HG03280 (cell line): ENCODE results near the gene CEP104.
"Not testable (repeated sequence)": the region's sequence is repeated elsewhere in the genome, so short reads cannot be mapped to it uniquely, and the experiment has no call there.

Experiments
- ATAC-seq: cut with Tn5 transposase; IDR thresholded peaks from one replicate; pipeline ENCODE4 v1.9.1; 2021; ENCODE audit warnings: mild to moderate bottlenecking, moderate library complexity; ENCODE audit not compliant: unreplicated experiment

Gene CEP104

DNA sequence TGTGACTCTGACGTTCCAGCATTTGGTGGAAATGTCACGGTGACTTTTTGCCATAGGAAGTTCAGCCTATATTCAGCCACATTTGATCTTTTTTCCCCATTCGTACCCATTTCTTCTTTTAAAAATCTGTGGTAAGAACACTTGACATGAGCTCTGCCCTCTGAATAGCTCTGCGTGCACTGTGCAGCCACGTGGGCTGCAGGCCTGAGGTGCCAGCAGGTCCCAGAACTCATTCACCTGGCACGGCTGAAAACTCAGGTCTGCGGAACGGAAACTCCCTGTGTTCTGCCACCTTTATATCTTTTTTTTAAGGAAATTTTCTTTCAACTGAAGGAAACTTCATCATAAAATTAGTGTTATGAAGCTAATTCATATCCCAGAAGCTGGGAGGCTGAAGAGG, 28.6 kb downstream of the CEP104 start:
- ATAC-seq, result no peak

DNA sequence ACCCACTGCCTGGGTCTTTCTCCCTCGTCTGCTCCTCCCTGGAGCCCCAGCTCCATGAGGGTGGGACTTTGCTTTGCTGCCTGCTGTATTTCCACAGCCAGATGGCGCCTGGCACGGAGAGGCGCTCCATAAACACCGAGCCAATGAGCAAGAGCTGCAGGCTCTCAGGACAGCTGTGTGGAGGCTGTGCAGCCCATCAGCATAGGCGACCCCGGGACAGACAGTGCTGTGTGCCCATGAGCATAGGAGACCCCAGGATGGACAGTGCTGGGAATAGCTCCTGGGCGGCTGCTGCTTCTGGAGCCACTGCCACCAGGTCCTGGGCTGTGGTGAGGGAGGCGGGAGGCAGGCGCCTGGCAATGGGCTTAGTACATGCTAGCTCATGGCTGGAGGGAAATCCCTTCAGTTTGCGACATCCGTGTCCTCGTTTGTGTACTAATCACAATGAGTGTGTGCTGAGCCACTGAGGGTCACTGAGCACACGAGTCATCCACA, 29.2 kb downstream of the CEP104 start:
- no peak for ATAC-seq

- ATAC-seq, result no peak
These were observed 31.7 kb downstream of the CEP104 start for GRCh38 chr1:3825356-3825755.

GRCh38 chr1:3824650-3825049, 32.4 kb downstream of the CEP104 start:
- ATAC-seq, result no peak

DNA sequence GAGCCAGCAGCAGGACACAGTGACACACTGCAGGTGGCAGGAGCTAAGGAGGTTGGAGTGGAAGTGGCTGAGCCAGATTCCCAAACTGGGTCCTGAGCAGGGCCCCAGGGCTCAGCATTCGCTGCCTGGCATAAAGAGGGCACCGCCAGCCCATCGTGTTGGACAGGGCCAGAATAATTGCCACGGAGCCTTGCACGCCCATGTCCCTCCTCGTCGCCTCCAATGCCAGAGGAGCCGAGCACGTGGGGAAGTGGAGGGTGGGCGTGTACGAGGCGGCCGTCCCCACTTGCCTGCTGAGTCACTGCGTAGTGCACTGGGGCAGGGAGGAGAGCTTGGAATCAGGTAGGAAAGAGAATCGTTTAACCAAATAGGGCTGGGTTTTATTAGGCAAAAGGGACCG, 34.6 kb downstream of the CEP104 start:
- no peak for ATAC-seq

DNA sequence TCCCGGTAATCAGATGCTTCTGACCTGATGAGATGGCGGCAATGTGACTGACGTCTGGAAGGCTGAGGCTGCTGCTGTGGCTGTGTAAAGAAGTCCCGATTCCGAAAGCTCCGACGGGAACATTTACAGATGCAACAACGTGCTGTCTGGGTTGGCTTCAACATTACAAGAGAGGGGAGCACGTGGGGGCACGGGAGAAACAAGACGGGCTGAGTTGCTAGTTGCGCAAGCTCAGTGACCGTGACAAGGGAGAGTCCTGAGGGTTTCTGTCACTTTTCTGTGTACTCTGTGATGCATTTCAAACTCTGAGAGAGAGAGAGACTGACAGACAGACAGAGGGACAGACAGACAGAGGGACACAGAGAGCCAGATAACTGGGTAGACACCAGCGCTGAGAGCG, 35.1 kb downstream of the CEP104 start:
- no peak for ATAC-seq

DNA sequence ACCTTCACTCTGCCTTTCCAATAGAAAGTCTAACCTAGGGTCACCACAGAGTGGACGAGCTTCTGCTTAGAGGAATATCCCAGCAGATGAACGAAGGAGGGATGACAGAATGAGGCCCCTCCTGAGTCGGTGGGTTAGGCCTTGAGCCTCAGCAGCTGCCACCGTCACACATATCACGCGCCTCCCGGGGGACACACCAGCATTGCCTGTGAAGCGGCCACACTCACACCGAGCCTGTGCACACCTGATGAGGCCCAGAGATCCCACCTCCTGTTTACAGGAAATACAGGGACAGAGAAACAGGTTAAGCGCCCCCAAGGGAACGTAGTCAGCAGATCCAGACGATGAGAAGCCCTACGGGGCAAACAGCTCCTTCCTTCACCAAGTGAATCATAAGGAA, 35.6 kb downstream of the CEP104 start:
- ATAC-seq, result no peak

GRCh38 chr1:3821004-3821403, 36.0 kb downstream of the CEP104 start:
- ATAC-seq, result no peak

GRCh38 chr1:3820316-3820715, 36.7 kb downstream of the CEP104 start:
- ATAC-seq, result no peak

GRCh38 chr1:3819771-3820200, 37.2 kb downstream of the CEP104 start:
- ATAC-seq, result no peak

GRCh38 chr1:3817821-3818597, 39.0 kb downstream of the CEP104 start:
- no peak for ATAC-seq

DNA sequence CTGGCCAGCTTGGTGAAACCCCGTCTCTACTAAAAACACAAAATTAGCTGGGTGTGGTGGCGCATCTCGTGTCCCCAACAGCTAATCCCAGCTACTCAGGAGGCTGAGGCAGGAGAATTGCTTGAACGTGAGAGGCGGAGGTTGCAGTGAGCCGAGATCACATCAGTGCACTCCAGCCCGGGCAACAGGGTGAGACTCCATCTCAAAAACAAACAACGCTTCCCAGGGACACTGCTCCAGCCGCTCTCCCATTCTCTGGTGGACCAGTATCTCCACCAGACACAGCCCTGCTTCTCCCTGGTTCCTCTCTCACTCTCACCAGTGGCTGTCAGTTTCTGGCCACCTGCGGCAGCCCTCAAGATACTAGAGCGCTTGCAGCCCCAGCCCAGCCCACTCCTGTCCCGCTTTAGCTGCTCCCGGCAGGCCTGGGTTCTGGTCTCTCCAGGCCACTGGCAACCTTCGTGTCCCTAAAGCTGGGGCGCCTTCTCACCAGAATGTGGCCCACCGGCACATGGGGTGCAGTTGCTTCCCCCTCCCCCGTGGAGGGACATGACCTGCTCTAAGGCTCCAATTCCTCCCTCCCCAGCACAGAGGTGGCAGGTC, 39.8 kb downstream of the CEP104 start:
- ATAC-seq, result no peak

- no peak for ATAC-seq
These were observed 40.5 kb downstream of the CEP104 start for GRCh38 chr1:3816331-3817137.

- ATAC-seq, result no peak
These were observed 42.0 kb downstream of the CEP104 start for GRCh38 chr1:3814771-3815561.

DNA sequence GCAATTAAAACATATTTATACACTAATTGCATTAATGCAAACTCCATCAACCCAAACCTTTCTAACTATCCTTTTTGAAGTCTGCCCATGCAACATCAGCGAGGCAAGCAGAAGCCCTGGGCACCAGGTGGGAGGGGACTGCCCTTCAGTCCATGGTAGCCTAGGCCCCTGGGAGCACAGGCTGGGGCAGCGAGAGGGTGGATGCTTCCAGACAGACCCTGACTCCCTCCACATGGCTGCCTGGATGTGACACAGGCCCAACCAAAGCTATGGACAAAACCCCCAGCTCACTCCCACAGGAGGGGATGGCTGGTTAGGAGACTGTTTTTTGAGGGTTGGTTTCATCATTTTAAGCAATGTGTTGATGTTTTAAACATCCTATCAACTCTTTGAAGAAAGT, 42.9 kb downstream of the CEP104 start:
- ATAC-seq, result no peak

DNA sequence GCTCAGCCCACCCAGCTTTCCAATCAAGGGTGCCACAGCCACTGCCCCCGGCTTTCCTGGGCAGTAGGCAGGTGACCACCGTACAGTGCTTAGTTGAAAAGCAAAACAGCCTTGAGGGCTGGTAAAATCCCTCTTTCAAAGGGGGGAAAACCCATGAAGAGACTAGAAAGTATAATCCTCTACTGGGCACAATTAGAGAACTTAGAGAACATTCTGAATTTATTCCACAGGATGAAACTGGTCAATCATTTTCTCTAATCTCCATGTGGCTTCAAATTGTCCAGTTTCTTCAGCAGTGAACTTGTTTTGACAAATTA, 45.5 kb downstream of the CEP104 start:
- no peak for ATAC-seq

- not testable (repeated sequence) for ATAC-seq
These were observed 46.8 kb downstream of the CEP104 start for GRCh38 chr1:3810149-3810761.

DNA sequence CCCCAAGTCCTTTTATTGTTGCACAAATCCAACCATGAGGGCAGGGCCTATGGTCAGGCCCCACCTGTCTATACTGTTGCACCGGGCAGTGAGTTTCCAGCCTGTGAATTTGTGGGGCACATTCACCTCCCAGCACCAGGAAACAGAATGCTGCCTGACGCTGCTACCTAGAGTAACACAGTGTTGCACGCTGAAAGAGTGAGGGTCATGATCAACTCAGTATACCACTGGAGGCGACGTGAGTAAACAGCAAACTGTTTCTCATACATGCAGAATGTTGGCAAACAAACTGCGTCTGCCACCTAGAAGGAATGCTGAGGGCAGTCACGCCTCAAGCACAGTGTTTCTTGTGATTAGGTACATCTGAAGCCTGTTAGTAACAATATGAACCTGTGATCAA, 47.3 kb downstream of the CEP104 start:
- no peak for ATAC-seq

- no peak for ATAC-seq
These were observed 49.2 kb downstream of the CEP104 start for GRCh38 chr1:3807769-3808168.

- no peak for ATAC-seq
These were observed 52.0 kb downstream of the CEP104 start for GRCh38 chr1:3805038-3805437.

- not testable (repeated sequence) for ATAC-seq
These were observed 52.4 kb downstream of the CEP104 start for GRCh38 chr1:3804627-3804944.
